Measurements from ENCODE around the gene OR52N5.

Gene OR52N5

GRCh38 chr11:5783255-5783654, at the start of gene OR52N5:
TSS of gene OR52N5 (minus strand) at chr11:5783355. CDS start at chr11:5778634, 4,721 bp downstream.
- DNase-seq, result no peak

DNA sequence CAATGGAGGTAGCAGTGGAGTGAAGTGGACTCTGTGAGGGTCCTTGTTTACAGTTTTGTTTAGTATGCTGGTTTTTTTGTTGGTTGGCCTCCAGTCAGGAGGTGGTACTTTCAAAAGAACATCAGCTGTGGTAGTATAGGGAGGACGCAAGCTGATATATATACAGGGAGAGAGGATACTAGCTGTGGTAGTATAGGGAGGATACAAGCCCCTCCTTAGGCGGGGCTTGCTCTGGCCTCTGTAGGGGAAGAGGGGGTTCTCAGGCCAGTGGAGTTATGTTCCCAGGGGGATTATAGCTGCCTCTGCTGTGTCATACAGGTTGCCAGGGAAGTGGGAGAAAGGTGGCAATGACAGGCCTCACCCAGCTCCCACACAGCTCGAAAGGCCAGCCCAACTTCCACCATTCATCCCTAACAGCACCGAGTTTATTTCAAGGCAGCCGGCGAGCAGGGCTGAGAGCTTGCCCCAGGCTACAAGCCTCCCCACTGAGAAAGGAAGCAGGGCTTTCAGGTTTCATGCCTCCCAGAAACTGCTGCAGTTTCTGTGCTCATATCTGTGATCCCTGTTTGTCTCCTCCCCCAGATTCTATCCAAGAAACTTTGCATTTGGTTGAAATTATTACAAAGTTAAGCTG, 48.2 kb upstream of the OR52N5 start:
- no peak for DNase-seq

- no peak for DNase-seq
These were observed 35.2 kb upstream of the OR52N5 start for GRCh38 chr11:5818245-5818886.

- DNase-seq, result no peak
These were observed 32.4 kb upstream of the OR52N5 start for GRCh38 chr11:5815534-5815933.

DNA sequence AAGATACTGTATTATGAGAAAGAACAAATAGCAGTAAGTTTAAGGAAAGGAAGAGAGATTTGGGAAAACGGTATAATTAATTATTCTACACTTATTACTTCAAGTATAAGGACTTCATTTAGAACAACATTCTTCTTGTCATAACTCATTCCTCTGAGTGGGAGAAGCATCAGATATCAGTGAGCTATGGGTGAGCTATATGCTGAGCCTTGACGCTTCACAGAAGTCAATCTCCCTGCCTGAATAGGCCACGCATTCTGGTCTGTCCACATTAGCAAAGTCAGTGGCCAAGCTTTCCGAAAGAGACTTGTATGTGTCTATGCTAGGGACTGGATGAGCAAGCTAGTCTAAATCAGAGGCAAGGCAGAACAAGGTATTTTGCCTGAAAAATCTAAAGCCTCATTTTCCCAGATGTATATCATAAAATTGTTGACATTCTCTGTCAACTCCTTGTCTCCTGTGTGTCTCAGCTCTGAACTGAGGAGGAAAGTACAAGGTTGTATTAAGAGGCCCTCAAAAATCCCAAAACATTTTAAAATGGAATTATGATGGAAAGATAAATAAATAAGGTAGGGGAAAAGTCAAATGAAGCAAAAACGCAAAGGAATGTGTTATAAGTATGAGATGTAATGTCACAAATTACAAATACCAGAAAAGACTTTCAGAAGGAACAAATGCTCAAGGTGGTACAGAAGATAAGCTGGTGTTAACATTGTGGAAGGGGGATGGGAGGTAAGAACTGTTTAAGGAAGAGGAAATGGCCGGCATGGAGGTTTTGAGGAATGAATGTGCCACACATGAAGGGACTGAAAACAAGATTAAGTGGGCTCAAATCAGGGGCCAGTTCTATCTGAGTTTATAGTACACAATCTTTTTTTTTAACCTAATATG, 27.0 kb upstream of the OR52N5 start:
- DNase-seq, result no peak

DNA sequence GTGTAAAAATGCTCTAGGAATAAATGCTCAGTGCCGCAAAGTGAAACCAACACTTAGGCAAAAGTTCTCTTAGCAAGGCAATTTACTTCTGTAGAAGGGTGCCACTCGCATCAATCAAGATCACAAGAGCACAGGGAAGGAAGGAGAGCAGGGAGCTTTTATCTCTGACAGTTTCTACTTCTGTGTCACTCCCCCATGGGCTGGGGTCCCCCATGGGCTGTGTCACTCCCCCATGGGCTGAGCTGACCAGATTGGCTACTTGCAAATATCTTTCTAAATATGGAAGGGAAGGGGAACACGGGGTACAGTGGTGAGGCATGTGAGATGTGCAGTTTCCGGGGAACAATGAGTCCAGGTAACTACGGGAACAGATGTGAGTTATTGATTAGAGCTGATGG, 26.0 kb upstream of the OR52N5 start:
- no peak for DNase-seq

DNA sequence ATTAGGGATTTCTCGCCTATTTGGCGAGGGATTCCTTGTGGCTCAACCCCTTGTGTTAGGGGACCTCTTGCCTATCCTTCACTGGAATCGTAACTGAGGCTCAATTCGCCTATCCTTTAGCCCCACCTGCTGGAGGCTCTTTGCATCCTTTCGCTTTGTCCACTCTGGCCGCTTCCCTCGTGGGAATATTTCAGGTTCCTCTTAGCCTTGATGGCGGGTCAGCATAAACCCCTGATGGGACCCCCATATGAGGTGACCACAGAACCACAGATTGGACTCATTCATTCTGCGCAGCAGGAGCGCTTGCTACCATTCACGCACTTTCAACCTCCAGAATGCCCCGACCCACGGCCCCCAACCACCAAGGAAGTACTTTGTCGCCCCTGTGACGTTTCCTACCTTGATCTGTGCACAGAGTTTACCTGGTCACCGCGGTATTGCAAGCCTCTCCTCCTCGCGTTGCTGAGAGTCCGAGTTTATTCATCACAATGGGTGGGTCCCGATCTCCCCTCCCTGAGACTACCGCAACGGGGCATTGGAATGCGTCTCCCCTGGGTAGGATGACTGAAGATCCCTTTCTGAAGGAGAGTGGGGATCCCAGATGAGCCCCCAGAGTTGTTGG, 25.5 kb upstream of the OR52N5 start, which contains the start of gene OR52N2:
Gene OR52N2, plus strand, starts transcription at position 425 of the 622 bp plus-strand sequence. CDS start 11,412 bp downstream, outside the sequence.
- no peak for DNase-seq

DNA sequence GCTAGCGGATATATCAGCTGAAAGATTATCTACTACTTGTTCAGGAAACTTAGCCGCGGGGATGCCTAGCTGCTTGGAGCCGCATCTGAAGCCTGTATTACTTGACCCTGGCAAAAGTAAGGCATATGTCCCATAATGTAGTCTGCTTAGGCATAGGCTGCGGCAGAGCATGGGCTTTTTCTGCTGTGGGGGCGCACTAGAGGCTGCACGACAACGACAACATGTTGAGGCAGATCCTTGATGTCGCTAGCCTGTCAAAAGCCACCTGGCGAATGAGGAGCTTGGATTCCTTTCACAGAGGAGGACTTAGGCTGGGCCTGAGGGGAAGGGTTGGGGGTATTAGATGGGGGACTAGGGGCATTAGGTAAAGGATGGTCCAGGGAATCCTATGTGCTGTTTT, 24.4 kb upstream of the OR52N5 start:
- DNase-seq, result no peak

DNA sequence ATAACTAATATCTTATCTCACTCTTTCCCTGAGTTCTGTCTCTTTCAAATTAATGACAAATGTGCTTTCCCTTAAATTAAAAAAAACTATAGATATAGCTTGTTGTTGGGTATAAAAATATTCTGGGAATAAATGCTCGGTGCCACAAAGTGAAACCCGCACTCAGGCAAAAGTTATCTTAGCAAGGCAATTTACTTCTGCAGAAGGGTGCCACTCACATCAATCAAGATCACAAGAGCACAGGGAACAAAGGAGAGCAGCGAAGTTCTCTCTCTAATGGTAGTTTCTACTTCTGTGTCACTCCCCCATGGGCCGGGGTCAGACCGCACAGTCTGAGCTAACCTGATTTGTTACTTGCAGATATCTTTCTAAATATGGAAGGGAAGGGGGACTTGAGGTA, 20.8 kb upstream of the OR52N5 start:
- no peak for DNase-seq

DNA sequence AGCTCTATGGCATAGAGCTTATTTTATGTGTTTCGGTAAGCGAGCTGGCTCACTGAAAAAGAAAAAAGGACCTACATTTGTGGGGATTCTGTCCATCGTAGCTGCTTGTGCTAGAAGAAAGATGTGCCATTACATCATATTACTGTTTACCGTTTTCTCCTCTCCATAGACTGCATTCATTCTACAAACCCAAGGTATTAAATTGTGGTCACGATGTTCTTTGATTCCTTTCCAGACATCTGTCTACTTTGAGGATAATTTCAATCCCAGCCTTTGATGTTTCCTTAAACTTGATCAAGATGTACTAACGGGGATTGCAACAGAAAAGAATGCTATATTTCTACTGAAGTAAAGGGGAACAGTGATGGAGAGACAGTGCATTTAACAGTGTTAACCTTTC, 13.4 kb upstream of the OR52N5 start:
- no peak for DNase-seq

GRCh38 chr11:5791165-5791564, 8.0 kb upstream of the OR52N5 start, which contains the start of gene OR52N1:
TSS of gene OR52N1 (minus strand) at chr11:5791265. CDS start at chr11:5788816, 2,449 bp downstream.
- DNase-seq, result no peak

- no peak for DNase-seq
These were observed 16.1 kb downstream of the OR52N5 start for GRCh38 chr11:5767056-5767455.

DNA sequence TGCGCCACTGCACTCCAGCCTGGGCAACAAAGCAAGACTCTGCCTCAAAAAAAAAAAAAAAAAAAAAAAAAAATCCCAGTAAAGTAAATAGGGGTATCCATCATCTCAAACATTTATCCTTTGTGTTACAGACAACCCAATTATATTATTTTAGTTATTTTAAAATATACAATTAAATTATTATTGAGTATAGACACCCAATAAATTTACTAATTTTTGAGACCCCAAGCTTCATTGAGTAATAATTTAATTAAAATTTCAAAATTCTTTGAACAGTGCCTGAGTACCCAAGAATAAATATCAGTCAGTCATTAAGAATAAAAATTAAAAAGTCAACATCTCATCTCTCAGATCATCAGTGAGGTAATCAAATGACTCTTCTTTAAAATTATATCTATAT, 29.2 kb downstream of the OR52N5 start, which contains the start of gene OR52N4:
Gene OR52N4, plus strand, starts transcription at position 301 of the 400 bp plus-strand sequence. CDS start 498 bp downstream, outside the sequence.
- DNase-seq, result no peak

DNA sequence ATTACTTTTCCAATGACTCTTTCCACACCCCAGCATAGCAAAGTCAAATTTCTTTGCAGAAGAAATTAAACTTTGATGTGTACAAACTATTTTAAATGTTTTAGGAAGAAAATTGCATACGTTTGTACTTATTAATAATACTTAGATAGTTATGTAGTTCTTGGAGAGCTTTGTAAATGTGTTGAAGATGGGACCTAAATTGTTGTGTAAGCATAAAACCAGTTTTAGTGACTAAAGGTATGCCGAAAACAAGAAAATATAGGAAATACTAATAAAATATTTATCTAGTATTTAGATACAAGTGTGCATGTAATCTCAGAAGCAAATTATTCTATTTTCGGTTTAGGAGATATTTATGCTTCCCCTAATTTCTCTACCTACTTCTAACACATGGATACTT, 33.3 kb downstream of the OR52N5 start:
- DNase-seq, result no peak

DNA sequence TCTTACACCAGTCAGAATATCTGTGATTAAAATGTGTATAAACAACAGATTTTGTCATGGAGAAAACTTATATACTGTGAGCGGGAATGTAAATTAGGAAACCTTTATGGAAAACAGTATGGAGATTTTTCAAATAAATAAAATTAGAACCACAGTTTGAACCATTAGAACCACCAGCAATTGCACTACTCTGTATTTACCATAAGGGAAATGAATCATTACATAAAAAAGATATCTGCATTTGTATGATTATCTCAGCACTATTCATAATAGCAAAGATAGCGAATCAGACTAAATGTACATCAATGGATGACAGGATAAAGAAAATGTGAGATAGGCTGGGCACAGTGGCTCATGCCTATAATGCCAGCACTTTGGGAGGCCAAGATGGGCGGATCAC, 36.5 kb downstream of the OR52N5 start:
- DNase-seq, result no peak

- DNase-seq, result no peak
These were observed 44.7 kb downstream of the OR52N5 start for GRCh38 chr11:5738431-5738830.

DNA sequence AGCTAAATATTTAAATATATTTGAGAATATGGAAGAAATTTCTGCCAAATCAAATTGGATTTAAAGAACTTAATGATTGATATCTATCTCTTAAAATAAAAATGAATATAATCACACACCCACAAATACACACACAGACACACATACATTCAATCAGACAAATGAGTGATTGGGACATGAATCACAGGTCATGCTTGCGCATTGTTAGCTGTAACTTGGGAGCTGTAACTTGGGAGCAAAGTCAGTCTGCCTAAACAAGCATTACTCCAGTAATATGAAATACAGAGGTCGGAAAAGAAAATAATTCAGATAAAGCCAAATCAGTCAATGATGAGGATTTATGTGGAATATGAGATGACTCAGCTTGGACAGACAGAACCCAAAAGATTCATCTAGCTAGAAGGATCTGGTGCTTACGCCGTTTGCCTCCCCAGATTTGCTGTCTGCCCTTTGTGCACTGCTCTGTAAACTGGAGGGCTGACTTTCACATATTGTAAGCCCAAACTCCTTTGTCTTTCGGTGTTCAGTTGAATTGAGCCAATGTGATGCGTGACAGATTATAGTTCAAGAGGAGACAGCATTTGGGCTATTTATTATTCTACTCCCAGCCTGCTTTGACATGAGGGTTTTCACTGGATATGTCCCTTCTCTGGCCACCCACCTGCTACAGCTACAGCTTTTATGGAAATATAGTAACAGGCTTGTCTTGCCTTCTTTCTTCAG, 45.3 kb downstream of the OR52N5 start:
- no peak for DNase-seq

GRCh38 chr11:5737091-5737490, 46.1 kb downstream of the OR52N5 start:
- no peak for DNase-seq

GRCh38 chr11:5736396-5736795, 46.8 kb downstream of the OR52N5 start, which contains the start of gene OR56B1:
TSS of gene OR56B1 (plus strand) at chr11:5736448. CDS start at chr11:5736517, 69 bp downstream.
- DNase-seq, result no peak

DNA sequence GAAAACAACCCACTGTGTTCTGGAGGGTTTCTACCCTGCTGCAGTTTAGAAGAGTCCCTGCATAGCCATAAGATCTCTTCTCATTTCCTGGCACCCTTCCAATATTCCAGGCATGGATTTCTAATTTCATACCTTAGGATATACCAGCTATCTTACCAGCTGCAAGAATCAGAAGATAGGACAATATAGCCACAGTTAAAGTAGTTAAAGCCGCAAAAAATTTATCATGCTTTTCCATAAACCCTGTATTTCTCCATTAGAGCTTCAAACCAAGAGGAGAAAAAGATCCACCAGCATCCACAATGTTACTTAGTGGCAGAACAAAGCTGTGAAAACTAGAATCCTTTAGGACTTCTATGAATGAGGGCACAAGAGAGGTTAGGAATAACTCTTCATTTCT, 55.5 kb downstream of the OR52N5 start:
- DNase-seq, result no peak

GRCh38 chr11:5726351-5726750, 56.8 kb downstream of the OR52N5 start:
- DNase-seq, result no peak
